Astrocyte of the spinal cord (primary cell): ENCODE results near the gene USP35.

Experiments used
- DNase-seq: peaks from one replicate; pipeline ENCODE4 v3.0.0; 2011; ENCODE audit warnings: low read depth, low spot score
- H3K4me3 ChIP-seq: 2 replicates; pipeline ENCODE4 v1.5.1; 2011; ENCODE audit warnings: low read depth, mild to moderate bottlenecking, low read length, moderate library complexity
- CTCF ChIP-seq: IDR thresholded peaks from 2 replicates; pipeline ENCODE4 v1.5.1; 2012; ENCODE audit warnings: low read depth, mild to moderate bottlenecking, low read length, inconsistent platforms
- in situ Hi-C: cut with HindIII; loops from 2 replicates; pipeline ENCODE4 v1.10.0; 2017; ENCODE audit warnings: low sequenced_read_pairs

The USP35 gene

GRCh38 chr11:78207532-78208256 lies 19.0 kb downstream of the USP35 start:
- DNase-seq: no peak
- no peak for TF ChIP-seq CTCF
- in situ Hi-C loops: no loop called here
- no peak overlapping the region for H3K4me3 ChIP-seq

- DNase-seq: no peak
- in situ Hi-C loops: no loop called here
- H3K4me3 ChIP-seq: no peak overlapping the region
- no peak for TF ChIP-seq CTCF
Observed at GRCh38 chr11:78208257-78209165, 19.8 kb downstream of the USP35 start.

GRCh38 chr11:78209478-78209877 lies 20.8 kb downstream of the USP35 start:
- H3K4me3 ChIP-seq: no peak overlapping the region
- in situ Hi-C loops: no loop called here
- DNase-seq: no peak
- no peak for TF ChIP-seq CTCF

- TF ChIP-seq CTCF: no peak
- in situ Hi-C loops: no loop called here
- H3K4me3 ChIP-seq: no peak overlapping the region
- no peak for DNase-seq
Observed at GRCh38 chr11:78210000-78210608, 21.4 kb downstream of the USP35 start.

- no peak overlapping the region for H3K4me3 ChIP-seq
- in situ Hi-C loops: no loop called here
- DNase-seq: no peak
- TF ChIP-seq CTCF: no peak
Observed at GRCh38 chr11:78211565-78211964, 22.8 kb downstream of the USP35 start.

GRCh38 chr11:78212586-78213371 lies 24.1 kb downstream of the USP35 start:
- in situ Hi-C loops: no loop called here
- TF ChIP-seq CTCF: no peak
- peak; percentile 13 for DNase-seq
- no peak overlapping the region for H3K4me3 ChIP-seq
